Stimulated activated CD8-positive, alpha-beta memory T cell treated with anti-CD3 and anti-CD28 coated beads, Interleukin-4, amount 100 ng/mL, for 48 hours (primary cell): ENCODE data around the gene NAB1.
A peak's percentile ranks its signal among the peaks of the same experiment; 100 is the strongest.

Experiments used
- DNase-seq: peaks from one replicate; pipeline ENCODE4 v3.0.0-alpha.2; 2020

NAB1 gene

GRCh38 chr2:190637903-190638618, 10.8 kb upstream of the NAB1 start:
- DNase-seq: no peak

GRCh38 chr2:190640117-190640516, 8.8 kb upstream of the NAB1 start:
- DNase-seq: no peak

DNA sequence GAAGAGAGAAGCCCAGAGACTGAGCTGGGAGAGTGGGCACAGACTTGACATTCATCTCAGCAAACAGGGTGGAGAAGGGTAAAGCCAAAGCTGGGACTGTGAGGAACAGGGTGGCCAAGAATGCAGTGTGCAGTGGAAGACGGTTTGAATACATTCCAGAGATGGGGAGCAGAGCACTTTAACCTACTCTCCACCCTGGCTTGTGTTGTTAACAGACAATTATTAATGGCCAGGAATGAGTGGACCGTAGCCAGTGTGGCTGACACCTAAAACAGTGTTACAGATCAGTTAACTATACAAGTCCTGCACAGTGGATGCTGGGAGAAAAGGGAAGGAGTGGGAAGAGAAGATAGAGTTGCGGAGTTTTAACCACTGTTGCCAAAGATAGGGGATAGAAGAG, 7.4 kb upstream of the NAB1 start:
- no peak for DNase-seq

GRCh38 chr2:190646780-190647522, 1.9 kb upstream of the NAB1 start:
- DNase-seq: no peak

DNA sequence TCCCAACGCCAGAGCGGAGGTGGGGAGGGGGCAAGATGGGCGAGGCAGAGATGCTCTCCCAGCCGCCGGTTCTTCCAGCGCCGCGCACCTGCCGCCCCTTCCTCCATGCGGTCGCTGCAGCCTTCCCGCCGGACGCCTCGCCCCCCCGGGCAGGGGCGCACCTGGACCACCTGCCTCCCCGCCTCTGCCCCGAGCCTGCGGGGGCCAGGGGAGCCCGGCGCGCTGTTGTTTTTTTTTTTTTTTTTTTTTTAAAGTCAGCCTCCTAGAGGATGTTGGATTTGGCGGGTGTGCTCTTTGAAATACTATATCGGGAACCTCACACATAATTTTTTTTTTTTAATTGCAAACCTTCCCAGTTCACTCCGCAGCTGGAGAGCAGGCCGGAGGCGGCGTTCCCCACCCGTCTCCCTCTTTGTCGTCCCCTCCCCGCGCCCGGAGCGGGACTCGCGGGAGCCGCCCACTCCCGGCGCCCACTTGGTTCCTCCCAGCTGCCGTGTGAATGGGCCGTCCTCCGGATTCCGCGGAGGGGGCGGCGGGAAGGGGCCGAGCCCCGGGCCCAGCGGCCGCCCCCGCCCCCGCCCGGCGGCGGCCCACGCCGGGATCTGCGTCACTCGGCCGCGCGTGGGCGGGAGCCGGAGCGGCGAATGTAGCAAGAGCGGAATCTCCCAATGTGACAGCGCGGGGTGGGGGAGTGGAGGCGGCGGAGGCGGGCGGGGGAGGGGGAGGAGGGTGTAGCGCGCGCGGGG, 421 bp upstream of the NAB1 start:
- DNase-seq: peak; percentile 85

DNA sequence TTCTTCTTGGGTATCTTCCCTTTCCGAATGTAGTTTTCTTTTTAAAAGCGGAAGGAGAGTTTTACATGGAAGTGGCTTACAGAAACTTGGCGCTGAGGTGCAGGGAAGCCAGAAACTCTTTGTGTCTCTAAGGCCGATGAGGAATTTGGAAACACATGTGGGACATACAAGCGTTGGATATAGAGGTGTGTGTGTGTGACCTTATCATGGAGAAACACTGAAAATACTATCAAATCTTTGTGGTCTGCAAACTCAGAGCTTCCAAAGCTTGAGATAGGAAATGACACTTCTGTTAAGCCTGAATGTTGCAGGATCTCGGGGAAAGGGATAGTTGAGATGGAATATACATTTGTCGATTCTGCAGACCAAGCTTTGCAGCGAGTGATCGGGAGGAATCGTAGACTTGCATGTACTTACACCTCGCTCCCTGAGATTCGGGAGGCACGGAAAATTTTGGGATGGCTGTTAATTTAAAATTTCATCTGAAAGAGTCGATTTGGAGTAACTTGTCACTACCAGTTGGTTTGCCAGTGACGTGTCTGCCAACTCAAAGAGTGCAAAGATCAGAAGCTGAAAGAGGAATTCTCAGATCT, 1.0 kb downstream of the NAB1 start:
- no peak for DNase-seq

GRCh38 chr2:190651413-190651812, 2.5 kb downstream of the NAB1 start:
- no peak for DNase-seq

DNA sequence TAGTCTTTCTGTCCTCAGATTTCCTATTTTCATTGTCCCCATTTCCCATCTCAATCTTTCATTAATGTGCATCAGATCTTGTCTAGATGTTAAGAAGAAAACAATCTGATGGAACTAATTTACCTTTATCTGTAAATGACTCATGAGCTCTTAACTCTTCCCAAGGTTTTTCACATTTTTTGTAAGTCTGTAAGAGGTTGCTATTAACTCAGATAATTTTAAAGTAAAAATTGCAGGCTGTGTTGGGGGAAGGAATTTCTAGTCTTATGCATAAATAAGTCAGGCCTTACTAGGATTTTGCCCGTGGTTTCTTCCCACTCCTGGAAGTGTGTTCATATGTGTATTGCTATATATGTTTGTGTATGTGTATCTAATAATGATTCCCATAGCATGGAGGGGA, 4.3 kb downstream of the NAB1 start:
- no peak for DNase-seq

GRCh38 chr2:190653931-190654330, 5.0 kb downstream of the NAB1 start:
- no peak for DNase-seq

- DNase-seq: no peak
These were observed 6.2 kb downstream of the NAB1 start for GRCh38 chr2:190655113-190655512.

- no peak for DNase-seq
These were observed 6.7 kb downstream of the NAB1 start for GRCh38 chr2:190655570-190655969.

DNA sequence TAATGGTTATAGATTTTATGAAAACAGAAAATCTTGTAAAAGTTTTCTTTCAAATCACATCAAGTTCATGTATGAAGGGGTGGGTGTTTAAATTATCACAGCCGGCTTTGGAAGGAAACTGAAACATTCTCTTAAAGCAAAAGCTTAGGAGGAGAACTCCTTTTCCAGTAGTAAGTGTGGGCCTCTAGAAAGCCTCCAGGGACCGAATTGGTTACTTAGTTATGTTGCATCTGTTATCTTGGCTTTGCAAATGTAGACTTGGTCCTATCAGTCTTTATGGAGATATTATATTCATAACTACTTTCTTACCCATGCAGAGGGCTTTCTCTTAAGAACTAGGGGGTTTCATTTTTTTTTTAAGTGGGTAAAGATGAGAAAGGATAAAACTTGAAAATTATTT, 7.4 kb downstream of the NAB1 start:
- no peak for DNase-seq

GRCh38 chr2:190657474-190658255, 8.8 kb downstream of the NAB1 start:
- DNase-seq: no peak

- no peak for DNase-seq
These were observed 10.7 kb downstream of the NAB1 start for GRCh38 chr2:190659553-190659952.

DNA sequence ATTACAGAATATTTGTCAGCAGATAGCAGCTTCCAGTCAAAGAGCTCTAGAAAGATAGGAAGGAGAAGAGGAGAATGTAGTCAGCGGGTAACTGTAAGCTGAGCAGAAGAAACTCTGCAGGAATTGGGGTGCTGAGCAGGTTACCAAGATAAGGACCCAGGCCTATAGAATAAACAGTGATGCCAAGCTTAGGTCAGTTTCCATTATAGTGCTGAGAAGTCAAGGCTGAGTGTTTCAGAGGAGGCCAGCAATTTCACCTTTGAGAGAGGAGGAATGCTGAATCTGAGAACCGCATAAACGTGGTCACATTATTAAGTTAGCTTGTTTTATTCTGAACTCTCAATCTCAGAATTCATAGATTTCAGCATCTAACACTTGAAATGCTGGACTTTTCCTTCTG, 13.9 kb downstream of the NAB1 start:
- DNase-seq: no peak

- DNase-seq: no peak
These were observed 14.5 kb downstream of the NAB1 start for GRCh38 chr2:190663348-190663747.

- DNase-seq: no peak
These were observed 15.0 kb downstream of the NAB1 start for GRCh38 chr2:190663839-190664238.

- no peak for DNase-seq
These were observed 15.4 kb downstream of the NAB1 start for GRCh38 chr2:190664240-190664639.

DNA sequence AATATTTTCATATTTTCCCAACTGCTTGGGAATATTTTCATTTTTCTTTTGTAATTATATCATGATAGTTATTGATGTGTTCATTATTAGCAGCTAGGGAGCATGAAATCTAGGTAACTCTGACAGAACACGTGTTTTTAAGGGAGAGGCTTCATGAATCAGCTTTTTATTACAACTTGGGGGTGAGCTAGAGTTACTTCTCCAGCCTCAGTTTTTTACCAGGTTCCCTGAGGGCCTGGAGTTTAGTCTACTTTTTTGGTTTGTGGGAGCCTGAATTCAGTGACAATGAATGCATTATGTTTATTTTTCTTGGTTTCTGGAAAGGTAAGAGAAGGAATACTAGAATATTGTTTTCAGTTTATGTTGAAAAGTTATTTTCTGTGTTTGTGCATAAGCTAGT, 18.0 kb downstream of the NAB1 start:
- no peak for DNase-seq

DNA sequence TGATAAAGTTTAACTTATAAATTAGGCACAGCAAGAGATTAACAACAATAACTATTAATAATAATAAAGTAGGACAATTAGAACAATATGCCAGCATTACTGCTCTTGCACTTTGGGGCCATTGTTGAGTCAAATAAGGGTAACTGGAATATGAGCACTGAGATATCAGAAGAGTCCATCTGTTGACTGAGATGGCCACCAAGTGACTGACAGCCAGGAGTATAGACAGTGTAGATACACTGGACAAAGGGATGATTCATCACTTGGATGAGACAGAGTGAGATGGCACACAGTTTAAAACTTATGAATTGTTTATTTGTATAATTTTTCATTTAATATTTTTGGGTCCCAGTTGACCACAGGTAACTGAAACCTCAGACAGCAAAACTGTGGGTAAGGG, 20.0 kb downstream of the NAB1 start:
- DNase-seq: no peak

GRCh38 chr2:190670182-190670946, 21.5 kb downstream of the NAB1 start:
- DNase-seq: no peak
